HL-60 (cell line): ENCODE results near the gene MARCHF7.

Source experiments
- GABPA ChIP-seq: IDR thresholded peaks from 2 replicates; pipeline ENCODE4 v1.6.1; 2012; ENCODE audit warnings: low read depth
- POLR2AphosphoS5 ChIP-seq: IDR thresholded peaks from 2 replicates; pipeline ENCODE4 v1.6.1; 2012; ENCODE audit warnings: low read depth
- SPI1 ChIP-seq: IDR thresholded peaks from 2 replicates; pipeline ENCODE4 v1.6.1; 2012; ENCODE audit warnings: low read depth, mild to moderate bottlenecking, borderline replicate concordance
- TF ChIP-seq, protein P1 (sequence below): IDR thresholded peaks from 2 replicates; pipeline ENCODE4 v1.6.1; 2012; ENCODE audit warnings: low read depth; ENCODE audit not compliant: insufficient replicate concordance
- TF ChIP-seq, protein P2 (sequence below): IDR thresholded peaks from one replicate; pipeline ENCODE4 v1.5.1; 2011; ENCODE audit warnings: low read length, control low read depth, inconsistent platforms; ENCODE audit not compliant: insufficient read depth

DNA sequence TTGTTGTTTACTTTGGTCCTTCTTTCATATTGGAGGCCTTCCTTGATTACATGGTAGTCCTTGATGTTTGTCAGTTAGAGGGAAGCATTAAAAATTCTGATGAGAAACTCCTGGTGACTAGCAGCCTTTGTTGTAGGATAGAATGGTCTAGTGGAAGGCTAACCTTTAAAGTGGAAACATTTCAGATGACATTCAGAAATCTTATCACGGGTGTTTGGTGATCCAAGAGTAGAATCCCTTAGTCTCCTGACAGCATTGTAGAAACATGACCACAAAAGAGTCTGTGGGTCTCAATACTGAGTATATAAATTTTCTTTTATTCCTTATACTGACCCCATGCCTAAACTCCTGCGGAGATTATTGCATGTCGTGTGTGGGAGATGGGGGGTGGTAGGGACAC is 13.4 kb downstream of the MARCHF7 start:
- TF ChIP-seq GABPA (no peak), POLR2AphosphoS5 (no peak), SPI1 (no peak)
- TF ChIP-seq, protein P1, sequence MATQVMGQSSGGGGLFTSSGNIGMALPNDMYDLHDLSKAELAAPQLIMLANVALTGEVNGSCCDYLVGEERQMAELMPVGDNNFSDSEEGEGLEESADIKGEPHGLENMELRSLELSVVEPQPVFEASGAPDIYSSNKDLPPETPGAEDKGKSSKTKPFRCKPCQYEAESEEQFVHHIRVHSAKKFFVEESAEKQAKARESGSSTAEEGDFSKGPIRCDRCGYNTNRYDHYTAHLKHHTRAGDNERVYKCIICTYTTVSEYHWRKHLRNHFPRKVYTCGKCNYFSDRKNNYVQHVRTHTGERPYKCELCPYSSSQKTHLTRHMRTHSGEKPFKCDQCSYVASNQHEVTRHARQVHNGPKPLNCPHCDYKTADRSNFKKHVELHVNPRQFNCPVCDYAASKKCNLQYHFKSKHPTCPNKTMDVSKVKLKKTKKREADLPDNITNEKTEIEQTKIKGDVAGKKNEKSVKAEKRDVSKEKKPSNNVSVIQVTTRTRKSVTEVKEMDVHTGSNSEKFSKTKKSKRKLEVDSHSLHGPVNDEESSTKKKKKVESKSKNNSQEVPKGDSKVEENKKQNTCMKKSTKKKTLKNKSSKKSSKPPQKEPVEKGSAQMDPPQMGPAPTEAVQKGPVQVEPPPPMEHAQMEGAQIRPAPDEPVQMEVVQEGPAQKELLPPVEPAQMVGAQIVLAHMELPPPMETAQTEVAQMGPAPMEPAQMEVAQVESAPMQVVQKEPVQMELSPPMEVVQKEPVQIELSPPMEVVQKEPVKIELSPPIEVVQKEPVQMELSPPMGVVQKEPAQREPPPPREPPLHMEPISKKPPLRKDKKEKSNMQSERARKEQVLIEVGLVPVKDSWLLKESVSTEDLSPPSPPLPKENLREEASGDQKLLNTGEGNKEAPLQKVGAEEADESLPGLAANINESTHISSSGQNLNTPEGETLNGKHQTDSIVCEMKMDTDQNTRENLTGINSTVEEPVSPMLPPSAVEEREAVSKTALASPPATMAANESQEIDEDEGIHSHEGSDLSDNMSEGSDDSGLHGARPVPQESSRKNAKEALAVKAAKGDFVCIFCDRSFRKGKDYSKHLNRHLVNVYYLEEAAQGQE: no peak
- TF ChIP-seq, protein P2, sequence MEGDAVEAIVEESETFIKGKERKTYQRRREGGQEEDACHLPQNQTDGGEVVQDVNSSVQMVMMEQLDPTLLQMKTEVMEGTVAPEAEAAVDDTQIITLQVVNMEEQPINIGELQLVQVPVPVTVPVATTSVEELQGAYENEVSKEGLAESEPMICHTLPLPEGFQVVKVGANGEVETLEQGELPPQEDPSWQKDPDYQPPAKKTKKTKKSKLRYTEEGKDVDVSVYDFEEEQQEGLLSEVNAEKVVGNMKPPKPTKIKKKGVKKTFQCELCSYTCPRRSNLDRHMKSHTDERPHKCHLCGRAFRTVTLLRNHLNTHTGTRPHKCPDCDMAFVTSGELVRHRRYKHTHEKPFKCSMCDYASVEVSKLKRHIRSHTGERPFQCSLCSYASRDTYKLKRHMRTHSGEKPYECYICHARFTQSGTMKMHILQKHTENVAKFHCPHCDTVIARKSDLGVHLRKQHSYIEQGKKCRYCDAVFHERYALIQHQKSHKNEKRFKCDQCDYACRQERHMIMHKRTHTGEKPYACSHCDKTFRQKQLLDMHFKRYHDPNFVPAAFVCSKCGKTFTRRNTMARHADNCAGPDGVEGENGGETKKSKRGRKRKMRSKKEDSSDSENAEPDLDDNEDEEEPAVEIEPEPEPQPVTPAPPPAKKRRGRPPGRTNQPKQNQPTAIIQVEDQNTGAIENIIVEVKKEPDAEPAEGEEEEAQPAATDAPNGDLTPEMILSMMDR: no peak
